Stimulated activated CD8-positive, alpha-beta memory T cell treated with anti-CD3 and anti-CD28 coated beads, Interleukin-4, amount 100 ng/mL, for 48 hours (primary cell): ENCODE measurements around the gene MRPL18.
"Not testable (repeated sequence)": the region's sequence is repeated elsewhere in the genome, so short reads cannot be mapped to it uniquely, and the experiment has no call there.

ENCODE experiments used
- DNase-seq: peaks from one replicate; pipeline ENCODE4 v3.0.0-alpha.2; 2020

The MRPL18 gene

DNA sequence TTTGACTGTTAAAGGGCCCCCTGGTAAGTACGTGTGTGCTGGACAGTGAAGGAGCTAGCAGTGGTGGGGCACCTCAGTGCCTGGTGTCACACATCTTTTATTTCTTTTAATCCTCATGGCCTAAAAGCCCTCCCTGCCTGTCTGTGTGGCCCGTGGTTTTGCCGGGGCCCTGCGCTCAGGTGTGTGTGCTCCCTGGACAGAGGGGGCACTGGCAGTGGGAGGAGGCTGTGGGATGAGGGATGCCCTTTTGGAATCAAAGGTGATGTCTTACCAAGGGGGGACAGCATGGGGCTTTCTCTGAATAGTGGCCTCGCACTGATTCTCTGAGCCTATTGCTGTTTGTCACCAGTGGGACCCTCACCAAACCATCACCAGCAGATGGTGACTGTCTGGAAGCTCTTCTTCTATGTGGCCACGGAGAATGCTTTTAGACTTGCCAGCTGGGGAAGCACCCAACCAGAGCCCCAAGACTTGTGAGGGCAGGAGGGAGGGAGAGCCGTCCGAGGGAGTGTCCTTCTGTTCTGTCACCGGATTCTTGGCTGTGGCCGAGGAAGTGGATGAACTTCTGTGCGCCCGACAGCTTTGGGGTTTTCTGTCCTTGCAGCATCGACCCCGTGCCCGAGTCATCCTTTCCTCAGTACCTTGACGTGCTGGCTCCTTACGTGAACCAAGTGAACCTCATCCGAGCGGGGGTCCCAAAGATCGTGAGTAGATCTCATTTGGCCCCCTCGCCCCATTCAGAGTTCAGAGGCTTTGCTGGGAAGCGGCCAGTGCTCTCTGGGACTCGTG lies 27.9 kb downstream of the MRPL18 start:
- no peak for DNase-seq

DNA sequence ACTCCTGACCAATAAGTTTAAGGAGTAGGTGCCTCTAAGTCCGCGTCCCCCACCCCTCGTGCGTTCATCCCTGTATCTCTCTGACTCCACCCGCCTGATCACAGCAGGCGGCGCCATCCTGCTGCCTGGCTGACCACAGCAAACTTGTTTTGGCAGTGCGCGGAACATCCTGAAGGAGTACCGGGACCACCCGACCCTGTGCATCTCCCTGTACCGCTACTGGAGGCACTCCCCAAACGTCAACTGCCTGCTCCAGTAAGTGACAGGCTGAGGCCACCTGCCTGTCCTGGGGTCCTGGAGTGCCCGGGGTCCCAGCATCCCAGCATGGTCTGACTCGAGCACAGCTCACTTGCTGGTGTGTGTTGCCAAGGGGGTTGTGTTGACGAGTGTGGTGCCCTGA lies 28.8 kb downstream of the MRPL18 start:
- DNase-seq, result no peak

DNA sequence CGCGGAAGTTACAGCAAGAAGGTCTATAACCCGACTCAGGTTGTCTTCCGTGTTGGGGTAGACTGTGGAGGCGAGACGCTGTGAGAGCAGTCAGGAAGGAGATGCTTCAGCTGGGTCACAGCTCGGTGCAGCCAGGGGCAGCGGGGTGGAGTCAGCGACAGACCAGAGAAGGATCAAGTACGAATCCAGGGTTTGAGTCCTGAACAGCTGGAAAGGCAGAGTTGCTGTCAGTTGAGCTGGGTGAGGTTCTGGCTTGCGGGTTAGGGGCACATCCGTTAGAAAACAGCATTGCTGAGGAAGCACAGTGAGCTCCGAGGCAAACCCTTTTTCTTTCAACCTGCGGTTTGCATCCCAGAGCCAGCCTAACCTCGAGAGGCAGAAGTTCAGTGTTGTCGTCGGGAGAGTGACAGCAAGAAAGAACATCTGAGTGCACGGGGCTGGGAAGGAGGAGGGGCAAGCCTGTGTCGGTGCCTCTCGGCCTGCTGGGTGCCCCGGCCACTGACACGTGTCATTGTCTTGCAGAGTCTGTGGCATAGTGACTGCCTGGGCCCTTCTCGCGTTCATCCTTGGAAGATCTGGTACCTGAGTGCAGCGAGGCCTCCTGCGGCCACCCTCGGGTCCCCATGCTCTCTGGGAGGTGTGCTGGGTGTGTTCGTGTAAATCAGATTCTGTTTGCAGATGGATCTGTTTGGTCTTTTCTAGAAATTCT lies 29.8 kb downstream of the MRPL18 start:
- DNase-seq, result peak; percentile 38

DNA sequence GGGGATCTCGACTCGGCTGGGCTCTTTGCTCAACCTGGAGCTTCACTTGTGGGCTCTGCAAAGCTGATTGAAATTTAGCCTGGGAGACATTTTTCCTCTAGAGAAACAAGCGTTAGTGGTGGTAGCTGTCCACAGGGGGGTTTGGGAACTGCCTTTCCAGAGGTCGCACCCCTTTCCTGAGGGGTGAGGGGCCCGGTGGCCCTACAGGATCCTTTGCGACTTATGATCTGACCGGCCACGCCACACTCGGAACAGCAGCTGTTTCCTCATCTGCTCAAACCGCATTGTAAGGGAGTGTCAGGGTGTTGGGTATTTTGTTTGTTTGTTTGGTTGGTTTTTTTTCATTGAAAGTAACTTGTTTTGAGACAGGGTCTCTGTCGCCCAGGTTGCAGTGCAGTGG lies 30.9 kb downstream of the MRPL18 start:
- DNase-seq, result no peak

DNA sequence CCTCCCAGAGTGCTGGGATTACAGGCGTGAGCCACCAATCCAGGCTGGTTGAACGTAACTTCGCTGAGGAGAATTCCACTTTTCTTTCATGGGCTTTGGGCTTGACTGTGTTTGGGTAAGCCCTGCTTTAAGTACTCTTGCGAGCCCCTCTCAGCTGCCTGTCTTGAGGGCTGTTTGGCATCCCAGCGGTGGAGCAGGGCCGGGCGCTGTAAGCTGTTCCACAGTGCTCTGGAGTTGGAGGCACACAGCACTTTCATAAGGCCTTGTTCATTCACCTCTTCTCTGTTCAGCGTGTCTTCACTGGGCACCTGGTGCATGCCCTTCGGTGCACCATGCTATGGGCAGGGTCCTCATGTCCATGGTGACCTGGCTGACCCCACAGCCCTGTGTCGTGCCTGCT lies 31.5 kb downstream of the MRPL18 start:
- DNase-seq, result no peak

DNA sequence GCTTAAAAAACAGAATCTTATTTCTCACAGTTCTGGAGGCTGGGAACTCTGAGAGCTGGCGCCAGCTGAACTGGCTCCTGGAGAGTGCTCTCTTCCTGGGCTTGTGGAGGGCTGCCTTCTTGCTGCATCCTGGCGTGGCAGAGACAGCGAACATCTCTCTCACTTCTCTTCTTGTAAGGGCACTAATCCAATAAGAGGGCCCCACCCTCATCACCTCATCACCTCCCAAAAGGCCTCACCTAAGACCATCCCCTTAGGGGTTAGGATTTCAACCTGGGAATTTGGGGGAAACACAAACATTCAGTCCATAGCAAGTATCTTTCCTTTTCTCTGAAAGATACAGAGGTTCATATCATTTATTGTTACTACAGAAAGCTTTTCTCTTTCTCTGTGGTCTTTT lies 33.7 kb downstream of the MRPL18 start:
- DNase-seq, result no peak

DNA sequence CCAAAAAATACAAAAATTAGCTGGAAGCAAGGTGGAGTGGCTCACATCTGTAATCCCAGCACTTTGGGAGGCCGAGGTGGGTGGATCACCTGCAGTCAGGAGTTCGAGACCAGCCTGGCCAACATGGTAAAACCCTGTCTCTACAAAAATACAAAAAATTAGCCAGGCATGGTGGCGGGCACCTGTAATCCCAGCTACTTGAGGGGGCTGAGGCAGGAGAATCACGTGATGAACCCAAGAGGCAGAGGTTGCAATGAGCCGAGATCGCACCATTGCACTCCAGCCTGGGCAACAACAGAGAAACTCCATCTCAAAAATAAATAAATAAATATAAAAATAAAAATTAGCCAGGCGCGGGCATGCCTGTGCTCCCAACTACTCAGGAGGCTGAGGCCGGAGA lies 34.4 kb downstream of the MRPL18 start:
- not testable (repeated sequence) for DNase-seq

DNA sequence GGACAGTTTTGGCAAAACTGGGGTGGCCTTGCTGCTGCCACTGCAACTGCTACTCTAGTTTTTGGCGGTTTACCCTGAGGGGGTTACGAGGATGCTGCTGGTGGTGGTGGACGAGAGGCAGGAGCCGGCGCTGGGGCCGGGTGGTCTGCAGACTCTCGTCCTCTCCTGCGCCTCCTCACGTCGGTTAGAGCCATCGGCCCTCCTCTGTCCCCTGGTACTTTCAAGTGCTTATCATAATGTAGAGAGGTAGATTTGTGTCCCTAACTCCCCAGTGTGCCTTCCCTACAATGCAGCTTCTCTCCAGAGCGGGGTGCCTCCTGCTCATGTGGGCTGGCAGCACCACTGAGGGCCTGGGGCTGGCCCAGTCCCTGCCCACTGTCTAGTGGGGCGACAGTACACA lies 35.7 kb downstream of the MRPL18 start:
- no peak for DNase-seq

DNA sequence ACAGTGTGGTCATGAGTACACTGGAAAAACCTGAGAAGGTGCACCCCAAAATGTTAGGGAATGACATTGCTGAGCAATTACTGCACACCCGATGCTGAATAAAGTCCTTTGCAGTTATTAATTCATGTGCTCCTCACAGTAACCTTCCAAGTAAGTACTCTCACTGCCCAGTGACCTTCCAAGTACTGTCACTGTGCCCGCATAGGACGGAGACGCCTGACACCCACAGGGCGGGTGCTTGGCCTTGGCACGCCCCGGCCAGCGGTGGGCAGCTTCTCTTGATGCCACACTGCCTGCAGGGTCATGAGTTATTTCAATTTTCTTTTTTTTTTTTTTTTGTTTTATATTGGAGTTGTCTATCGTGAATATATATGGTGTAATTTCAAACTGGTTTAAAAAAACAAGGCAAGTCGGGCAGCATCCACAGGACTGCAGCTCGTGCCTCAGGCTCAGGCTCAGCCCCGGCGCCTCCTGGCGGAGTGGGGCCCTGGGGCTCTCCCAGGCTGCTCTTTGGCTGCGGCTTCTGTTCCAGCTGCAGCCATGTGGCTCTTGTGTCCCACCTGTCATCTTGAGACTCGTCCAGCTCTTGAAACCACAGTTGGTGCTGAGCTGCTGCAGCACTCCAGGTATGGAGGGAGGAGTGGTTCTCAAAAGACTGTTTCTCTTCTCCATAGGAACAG lies 36.8 kb downstream of the MRPL18 start:
- no peak for DNase-seq

DNA sequence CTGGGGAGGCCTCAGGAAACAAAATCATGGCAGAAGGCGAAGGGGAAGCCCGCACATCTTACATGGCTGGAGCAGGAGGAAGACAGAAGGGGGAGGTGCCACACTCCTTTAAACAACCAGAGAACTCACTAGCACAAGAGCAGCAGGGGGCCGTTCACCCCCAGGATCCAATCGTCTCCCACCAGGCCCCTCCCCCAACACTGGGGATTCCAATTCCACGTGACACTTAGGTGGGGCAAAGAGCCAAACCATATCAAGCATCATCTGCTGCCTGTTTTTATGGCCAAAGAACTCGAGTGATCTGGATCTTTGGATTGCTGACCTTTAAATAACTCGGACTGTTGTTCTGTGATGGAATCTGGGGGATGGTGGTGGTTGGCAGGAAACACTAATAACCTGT lies 37.8 kb downstream of the MRPL18 start:
- DNase-seq, result no peak

DNA sequence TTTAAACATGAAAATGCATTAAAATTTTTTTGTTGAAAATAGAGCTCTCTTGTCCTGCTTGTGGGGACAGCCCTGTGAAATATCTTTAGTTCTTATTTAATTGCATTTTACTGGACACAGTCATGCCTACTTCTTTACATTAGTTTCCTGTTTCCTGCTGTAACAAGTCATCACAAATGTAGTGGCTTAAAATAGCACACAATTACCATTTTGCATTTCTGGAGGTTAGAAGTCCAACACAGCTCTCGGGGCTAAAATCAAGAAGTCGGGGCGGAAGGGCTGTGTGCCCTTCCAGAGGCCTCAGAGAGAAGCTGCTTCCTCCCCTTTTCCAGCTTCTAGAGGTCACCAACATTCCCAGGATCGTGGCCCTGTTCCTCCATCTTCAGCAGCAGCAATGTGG lies 39.3 kb downstream of the MRPL18 start:
- no peak for DNase-seq

DNA sequence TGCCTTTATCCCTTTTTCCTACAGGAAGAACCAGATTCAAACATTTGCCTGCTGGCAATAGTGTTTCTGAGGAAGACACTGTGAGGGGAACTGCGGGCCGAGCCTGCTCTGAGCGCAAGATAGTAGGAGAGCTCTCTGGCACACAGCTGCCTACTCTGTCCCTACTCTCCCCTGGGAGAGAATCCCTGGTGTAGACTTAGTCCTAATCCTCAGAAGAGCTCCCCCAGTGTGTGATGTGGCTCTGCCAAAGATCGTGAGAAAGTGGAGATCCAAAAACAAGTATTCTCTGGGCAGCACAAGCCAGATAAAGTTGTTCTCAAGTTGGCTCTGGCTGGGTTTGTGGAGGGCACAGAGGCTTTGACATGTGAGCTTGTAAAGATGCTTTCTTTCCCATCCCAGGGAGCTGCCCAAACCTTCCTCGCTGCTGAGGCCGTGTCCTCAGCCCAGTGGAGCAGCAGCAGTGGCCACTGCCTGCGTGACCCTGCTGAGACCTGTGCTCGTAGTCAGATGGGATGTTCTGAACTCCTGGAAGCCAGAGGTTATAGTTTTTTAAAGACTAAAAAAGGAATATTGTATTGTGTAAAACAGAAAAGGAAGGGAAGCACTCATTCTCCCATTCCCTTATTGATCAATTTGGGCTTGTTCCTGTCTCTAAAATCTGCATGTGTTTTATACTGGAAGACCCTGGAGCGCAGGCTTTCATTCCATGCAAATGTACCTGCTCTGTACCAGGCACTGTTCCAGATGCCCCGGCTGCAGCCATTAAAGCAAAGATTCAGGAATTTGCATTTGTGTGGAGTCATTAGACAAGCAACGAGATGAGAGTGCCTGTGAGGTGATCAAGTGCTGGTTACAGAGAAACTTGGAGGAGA lies 40.5 kb downstream of the MRPL18 start:
- no peak for DNase-seq

DNA sequence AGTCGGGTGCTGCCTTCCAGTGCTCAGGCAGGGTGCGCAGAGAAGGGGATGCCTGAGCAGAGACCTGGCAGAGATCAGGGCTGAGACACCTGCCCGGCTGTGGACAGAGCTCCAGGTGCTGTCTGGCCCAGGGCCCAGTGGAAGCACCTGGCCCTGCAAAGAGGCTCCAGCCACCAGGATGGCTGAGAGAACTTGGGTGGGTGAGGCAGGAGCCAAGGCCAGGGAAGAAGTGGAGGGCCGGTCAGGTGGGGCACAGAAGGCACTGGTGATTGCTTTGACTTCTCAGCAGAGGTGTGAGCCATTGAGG lies 41.1 kb downstream of the MRPL18 start:
- DNase-seq, result no peak

DNA sequence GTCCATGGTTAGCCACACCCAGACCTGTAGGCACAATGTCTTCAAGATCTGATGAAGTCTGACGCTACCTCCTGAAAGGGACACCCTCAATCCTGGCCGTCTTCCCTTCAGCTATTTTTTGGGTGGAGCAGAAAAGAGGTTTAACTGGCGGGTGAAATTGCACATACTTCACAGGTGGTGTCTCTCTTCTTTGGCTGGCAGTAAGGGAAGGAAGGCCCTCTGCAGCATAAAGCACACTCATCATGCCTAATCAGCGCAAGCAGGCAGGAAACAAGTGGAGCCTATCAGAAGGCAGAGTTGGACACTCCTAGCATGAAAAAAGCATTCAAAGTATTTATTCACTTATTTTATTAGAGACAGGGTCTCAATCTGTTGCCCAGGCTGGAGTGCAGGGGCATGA lies 42.7 kb downstream of the MRPL18 start:
- no peak for DNase-seq

DNA sequence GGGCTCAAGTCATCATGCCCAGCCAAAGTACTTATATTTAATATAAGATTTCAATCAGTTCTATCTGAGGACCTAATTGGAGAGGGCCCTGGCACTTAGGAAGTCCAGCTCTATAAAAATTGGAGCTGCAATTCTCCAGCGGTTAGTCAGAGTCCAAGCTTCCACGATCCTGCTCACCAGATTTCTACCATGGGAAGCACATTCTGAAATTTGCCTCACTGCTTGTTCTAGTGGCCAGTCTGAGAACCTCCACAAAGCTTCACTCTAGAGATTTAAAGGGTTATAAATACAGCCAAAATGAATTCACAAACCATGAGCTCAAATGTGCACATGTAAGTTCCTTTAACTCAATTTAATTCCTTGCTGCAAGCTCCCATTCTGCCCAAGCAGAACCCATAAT lies 43.3 kb downstream of the MRPL18 start:
- DNase-seq, result no peak

DNA sequence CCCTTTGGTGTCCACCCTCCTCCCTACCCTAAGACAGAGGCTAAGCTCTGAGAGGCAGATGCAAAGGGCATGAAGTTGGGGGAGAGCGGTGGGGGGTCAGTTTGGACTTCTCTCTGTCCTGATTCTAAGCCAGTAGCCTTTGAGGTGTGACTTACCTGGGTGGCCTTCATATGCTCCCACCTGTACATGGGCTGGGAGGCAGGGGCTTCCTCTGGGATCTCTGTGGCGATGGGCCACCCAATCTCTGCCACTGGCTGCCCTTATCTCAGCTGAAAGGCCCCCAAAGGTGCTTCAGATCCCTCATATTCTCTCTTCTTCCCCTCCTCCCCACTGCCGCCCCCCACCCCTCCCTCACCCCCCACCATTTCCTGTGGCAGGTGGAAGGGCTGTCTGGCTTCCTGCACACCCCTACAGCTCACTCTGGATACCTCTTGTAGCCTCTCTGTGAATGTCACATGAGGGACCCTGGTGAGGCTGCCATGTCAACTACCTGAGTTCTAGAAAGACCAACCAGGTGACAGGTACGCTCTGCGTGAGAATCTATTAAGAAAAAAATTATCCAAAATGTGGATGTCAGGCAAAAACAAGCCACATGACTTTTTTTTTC lies 43.8 kb downstream of the MRPL18 start:
- no peak for DNase-seq

DNA sequence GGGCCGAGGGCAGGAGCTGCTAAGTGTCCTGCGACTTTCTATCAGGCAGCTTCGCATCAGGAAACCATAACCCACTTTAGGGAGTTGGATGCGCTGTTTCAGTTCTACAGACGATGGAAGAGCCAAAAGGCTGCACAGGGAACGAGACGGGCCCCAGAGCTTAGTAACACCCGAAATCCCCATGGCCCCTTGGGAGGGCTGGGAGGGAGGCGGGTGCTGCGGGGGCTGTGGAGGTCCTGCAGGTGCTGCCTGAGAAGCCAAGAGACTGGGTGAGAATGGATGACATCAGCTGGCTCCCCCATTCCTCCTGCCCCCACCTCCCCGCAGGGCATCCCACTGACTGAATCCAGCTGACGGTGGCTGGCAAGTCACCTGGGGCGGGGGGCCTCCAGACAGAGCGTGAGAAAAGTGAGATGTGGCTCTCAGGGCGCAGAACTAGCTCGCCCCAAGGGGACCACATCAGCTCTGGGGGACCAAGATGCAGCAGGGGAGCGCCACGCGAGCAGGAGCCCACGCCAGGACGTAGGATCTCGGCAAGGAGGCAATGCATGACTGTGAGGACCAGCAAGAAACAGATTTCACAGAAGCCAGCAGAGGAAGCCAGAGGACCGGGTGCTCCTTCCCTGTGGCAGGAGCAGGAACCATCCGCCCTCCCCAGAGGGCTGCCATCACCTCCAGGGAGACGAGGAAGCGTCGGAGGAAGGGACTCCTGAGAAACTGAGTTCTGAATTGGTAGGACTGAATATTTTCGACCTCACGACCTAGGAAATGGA lies 46.6 kb downstream of the MRPL18 start:
- no peak for DNase-seq

DNA sequence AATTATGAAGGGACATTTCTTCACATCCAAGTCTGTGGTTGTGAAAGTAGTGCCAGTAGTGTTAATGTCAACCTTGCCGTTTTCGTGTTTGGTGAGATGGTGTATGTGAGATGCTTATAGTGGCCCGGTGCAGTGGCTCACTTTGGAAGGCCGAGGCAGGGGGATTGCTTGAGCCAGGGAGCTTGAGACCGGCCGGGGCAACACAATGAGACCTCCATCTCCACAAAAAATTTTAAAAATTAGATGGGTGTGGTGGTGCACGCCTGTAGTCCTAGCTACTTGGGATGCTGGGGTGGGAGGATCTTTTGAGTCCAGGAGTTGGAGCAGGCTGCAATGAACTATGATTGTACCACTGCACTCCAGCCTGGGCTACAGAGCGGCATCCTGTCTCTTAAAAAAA lies 47.2 kb downstream of the MRPL18 start:
- DNase-seq, result no peak

DNA sequence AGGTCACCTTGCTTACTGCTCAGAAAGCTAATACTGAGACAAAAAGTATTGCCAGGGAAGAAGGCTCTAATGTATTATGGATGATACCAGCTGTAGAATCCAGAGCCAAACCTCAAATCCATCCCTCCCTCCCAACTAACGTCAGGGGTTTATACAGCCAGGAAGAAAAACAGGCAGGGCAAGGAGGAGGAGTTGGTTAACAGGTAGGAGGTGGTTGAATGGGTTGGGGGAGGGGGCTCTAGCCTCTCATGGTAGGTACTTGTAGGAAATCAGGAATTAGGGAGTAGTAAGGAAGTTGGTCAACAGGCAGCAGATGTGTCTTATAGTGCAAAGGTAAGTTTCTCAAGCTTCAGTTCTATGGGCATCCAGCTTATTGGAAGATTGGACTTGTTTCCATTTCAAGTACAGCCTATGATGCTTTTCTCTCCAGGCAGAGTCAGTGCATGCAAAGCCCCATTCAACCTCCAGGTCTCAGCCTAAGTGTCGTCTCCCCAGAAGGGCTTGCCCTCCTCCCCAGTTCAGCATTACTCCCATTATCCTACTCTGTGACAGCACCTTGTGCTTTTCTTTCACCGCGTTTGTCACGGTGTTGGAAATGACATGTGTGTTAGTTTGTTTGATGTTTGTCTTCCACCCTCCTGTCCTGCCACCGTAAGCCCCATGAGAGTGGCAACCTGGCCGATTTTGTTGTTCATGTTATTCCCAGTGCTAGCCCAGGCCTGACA lies 47.9 kb downstream of the MRPL18 start:
- no peak for DNase-seq

DNA sequence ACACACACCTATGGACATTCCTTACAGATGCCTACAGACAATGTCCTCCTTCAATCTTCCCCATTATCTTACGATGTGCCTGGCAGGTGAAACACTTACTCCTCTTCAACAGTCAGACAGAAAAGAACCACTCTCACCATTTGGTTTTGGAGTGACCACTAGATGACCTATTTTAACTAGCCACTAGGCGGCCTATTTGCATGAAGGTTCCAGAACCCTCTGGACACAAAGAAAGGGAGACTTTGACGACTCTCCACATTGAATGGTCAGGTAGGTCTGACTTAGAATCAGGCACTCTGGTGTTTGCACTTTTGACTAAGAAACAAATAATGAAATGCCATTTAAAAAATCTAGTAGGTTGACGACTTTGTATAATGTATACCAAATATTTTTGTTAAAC lies 51.8 kb downstream of the MRPL18 start:
- no peak for DNase-seq
